ENCODE results near the gene PAFAH2.

The PAFAH2 gene

DNA sequence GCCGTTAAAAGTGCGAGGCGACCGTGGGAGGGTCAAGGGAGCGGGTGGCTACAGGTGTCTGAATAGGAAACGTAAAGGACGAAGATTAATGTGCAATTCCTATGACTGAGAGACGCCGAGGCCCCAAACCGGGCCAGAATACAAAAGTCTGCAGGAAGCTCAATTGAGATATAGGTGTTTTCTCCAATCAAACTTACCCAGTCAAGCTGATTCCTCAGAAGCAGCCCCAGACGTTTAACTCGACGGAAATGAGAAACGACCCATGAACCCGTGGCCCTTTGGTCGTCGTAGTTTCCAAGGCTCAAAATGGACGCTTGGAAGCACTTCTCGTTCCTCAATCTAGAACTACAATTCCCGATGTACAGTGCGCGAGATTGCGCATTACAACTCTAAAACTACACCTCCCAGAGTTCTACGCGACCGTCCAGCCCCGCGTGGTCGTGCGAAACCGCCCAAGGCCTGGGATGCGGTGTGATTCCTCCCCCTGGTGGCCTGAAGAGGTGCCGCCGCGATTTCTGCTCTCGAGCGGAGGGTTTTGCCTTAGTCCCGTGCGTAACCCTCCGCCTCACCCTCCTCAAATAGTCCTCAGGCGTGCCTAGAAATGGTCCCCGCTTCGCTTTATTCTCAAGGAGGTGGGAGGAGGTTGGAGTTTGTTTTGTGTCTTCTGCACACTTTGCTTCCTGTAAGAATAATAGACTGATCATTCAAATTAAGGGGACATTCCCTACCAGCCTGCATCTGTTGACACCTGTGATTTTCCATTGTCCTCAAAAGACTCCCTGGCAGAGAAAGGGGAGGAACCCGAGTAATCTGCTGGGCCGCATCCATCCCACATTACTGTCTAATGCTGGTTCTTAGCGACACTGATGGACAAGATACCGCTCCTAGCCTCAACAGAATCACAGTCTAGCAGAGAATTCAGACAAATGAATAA lies at the start of gene PAFAH2:
Gene PAFAH2 (minus strand): TSS at position 236 of the 934 bp plus-strand sequence. CDS start 7,247 bp downstream, outside the sequence.
- peak; percentile 94 to 96 (median 94) for DNase-seq (ENCODE audit: low read depth in 3 of 3)

DNA sequence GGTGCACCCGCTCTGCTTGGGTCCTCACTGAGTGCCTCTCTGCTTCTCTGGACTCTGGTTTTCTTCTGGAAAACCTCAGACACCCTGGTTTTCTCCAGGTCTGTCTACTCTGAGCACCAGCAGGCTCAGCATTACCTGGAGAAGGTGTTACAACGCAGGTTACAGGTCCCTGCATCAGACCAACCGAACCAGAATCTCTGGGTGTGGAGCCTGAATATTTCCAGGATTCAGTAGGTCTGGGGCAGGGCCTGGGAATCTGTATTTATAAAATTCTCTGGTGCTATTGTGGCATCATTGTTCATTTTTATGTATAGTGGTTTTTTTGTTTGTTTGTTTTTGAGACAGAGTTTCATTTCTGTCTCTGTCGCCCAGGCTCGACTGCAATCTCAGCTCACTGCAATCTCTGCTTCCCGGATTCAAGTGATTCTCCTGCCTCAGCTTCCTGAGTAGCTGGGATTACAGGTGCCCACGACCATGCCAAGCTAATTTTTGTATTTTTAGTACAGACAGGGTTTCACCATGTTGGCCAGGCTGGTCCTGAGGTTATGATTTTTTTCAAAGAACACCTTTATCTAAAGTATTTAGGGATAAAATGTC lies 49.5 kb upstream of the PAFAH2 start:
- DNase-seq (ENCODE audit: low read depth in 3 of 3): no peak

DNA sequence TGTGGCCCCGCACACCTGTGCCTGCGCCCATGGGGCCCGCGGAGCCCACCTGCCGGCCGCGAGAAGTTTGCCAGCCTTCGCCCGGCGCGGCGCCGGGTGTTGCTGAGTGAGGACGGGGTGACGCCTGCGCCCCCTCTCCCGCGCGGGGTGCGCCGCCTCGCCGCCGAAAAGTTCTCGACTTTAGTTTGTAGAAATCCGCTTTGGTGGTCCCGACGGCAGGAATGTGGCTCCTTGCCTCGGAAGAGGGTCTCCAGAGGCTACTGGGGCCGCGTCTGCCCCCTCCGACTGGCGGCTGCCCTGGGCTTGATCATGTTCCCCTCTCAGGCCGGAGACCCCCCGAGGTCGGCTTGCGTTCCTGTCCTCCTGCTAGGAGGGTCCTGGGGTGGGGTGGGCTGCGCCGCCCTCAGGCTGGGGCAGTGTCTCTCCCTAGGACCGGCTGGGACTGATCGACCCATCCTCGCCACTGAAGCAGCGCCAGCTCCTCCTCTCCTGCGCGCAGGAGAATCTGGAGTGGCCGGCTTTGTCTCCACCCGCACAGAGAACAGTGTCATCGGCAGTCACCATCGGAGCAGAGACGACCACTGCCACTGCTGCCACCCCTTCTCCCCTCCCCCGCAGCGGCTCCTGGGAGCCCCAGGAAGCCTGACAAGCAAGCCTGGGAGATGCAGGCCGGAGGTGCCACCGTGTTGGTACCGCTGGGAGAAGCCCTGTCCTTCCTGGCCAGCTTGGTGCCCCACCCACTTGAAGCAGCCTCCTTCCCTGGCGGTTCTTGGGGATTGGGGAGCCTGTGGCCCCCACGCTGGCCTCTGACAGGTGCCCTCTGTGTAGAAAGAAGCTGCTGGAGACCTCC lies 48.6 kb upstream of the PAFAH2 start:
- no peak for DNase-seq (ENCODE audit: low read depth in 3 of 3)

DNA sequence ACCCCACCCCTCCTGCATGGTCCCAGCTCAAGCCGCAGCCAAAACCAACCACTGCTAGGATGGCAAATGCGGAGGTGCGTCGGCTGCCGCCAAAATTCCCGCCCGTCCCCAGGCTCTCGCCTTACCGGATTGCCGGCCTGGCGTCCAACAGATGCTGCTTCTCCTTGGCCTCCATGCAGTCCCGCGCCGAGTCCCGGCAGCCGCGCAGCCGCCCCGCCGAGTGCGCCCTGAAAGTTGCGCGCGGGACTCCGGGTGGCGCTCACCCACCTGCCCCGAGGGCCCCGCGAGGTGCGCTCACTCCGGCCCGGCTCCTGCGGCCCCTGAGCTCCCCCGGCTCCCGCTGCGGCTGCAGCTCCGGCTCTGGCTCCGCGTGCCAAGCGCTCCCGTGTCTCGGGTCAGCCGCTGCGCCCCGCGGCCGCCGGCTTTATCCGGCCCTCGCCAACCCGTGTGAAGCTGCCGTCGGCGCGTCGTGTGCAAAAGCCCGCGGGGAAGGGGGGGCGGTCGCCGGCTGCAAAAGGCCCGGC lies 47.9 kb upstream of the PAFAH2 start, which contains the start of gene SLC30A2:
Gene SLC30A2 (minus strand): TSS at position 397 of the 524 bp plus-strand sequence. CDS start 222 bp downstream, at position 175.
- no peak for DNase-seq (ENCODE audit: low read depth in 3 of 3)

DNA sequence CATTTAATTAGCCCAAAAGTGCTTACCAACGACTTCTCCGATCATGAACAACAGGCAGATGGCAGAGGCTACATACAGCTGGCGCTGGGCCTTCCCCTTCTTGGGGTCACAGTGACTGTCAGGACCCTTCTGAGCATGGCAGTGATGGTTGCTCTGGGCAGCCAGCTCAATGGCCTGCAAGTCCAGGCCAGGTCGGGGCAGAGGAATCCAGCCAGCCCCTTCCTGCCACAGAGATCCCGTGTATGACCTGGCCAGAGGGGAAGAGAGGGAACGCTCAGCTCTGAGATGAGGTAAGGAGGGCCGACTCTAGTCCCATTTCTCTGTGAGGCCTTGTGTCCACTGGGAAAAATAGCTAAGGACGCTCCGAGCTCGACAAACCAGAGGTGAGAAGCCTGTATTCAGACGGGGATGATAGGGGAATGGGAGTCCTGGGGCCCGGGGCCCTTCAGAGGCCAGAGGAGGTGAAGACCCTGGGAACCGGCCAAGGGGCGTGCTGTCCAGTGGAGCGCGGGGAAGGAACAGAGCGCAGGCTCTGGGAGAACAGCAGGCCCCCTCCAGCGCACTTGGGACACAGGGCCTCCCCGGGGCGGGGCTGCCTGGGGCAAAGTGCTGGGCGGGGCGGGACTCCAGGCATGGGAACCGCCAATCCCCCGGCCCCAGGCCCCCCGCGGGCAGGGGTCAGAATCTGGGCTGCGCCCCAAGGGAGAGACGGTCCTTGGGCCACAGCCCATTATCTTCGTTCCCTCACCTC lies 47.3 kb upstream of the PAFAH2 start:
- no peak for DNase-seq (ENCODE audit: low read depth in 3 of 3)

DNA sequence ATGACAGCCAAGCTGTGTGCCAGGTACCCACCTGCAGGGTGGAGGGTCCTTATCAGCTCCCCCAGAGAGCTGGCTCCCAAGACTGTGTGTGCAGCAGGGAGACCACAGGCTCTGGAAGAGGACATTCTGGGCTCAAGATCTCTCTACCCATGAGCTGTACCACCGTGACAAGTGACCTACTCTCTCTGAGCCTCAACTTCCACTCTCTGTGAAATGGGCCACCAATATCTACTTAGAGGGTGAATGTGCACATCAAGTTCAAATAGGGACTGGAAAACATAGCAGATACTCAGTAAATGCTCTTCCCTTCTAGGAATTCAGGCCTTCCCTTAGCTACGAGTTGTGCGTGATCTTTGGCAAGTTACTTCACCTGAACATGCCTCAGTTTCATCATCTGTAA lies 46.6 kb upstream of the PAFAH2 start:
- DNase-seq (ENCODE audit: low read depth in 3 of 3): no peak

DNA sequence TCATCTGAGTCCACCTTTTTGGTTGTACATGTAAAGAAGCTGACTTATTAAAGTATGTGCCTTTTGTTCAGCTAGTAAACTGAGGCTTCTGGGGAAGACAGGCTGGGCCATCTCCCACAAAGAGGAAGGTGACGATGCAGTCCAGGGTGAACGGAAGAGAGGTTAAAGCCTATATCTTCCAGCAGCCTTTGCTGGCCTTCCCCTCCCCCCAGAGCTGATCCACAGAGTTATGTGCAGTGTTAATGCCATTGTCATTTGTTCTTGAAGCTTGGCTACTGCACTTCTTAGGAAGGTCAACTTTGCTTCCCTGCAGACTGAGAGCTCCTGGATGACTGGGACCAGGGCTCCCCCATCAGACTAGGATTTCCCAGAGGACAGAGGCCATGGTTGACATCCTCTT lies 45.9 kb upstream of the PAFAH2 start:
- DNase-seq (ENCODE audit: low read depth in 3 of 3): no peak

DNA sequence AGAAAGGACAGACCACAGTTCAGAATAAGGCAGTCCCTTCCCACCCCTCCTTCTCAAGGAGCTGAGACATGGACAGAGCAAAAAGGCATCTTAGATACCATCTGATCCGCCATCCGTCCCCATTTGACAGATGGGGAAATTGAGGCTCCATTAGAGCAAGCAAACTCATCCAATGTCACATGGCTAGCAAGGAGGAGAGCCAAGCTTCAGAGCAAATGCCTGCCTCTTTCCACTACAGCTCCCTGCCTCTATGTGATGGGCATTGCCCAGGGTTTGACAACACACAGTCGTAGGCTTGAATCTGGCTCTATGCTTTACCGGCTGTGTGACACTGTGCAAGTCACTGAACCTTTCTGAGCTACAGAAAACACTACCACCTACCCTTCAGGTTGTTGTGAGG lies 44.1 kb upstream of the PAFAH2 start:
- no peak for DNase-seq (ENCODE audit: low read depth in 3 of 3)

DNA sequence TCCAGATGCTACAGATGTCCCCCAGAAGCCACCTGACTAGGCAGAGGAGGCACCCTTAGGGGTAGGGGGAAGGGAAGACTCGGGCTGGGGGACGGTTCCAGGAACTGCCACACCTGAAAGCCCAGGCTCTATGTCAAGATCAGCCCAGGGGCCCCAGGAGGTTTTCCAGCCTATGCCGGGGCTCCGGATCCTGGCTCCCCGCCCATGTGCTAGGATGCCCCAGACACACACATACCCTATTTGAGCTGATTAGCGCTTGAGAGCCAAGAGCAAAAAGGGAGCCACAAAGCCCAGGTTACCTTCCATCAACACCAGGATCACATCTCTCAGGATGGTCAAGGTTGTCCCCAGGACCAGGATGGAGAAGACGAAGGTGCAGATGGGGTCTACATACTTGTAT lies 43.5 kb upstream of the PAFAH2 start:
- DNase-seq (ENCODE audit: low read depth in 3 of 3): no peak

DNA sequence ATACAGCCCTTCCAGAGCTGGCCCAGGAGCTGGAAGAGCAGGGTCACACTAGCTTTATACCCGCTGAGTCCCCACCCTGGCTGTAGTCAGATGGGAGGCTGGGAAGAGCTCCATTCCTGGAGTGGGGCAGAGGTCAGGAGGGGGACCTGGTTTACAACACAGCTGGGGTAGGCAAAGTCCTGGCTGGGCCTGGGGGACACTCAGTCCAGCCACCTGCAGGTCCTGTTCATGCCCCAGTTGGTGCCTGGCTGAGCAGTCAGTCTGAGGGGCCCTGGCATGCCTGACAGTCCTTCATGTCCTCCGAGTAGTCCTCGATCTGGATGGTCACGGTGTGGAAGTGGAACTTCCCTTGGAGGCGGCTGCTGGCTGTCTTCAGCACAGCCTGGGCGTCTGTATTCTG lies 41.0 kb upstream of the PAFAH2 start:
- DNase-seq (ENCODE audit: low read depth in 3 of 3): no peak

DNA sequence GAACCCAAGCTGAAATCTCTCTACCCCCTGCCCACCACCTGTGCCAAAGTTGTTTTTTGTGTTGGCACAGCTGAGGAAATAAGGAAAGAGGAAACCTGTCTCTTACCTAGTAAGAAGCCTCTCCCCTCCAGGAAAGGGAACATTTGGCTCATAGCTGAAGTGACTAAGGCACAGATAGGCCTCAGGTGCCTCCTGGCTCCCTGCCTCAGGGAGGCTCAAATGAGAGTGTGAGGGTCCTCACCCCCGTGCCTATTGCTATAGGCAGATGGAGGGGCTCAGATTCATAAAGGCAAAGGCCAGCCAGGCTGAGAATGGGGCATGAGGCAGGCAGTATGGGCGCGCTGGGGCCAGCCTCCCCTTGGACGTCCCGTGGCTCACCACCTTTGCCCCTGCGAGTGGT lies 40.6 kb upstream of the PAFAH2 start:
- DNase-seq (ENCODE audit: low read depth in 3 of 3): no peak

DNA sequence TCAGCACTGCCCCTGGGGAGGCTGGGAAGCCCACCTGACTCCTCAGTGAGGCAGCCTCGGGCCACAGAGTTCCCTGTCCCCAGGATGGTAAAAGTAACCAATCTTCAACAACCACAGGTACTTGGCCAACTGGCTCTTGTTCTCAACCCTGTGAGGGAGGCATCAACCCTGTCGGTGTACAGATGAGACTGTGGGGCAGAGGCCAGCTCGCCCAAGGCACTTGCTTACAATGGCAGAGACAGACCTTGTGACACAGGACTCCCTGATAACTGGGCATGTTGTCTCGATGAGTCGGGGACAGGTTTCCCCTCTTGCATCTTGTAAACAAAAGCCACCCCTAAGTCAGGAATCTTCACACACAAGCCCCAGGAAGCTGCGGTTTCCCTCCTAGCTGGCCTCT lies 40.0 kb upstream of the PAFAH2 start:
- DNase-seq (ENCODE audit: low read depth in 3 of 3): no peak

DNA sequence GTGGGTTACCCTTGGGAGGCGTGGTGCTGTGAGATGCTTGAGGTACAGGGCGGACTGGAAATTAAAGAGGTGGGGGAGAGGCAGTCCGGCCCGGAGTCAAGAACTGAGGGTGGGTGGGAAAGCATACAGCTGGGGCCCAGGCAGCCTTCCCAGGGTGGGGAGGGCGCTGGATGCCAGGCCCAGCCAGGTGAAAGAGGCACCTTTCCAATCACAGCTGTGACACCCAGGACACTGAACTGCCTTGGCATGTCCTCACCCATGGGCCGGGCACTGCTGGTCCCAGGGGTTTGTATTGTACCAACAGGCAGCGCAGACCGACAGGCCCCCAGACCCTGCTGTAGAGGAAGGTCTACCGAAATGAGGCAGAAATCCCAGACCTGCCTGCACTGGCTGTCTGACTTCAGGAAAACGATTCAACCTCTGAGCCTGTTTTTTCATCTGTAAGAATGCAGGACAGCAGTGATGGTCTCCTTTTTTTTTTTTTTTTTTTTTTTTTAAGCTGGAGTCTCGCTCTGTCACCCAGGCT lies 39.0 kb upstream of the PAFAH2 start:
- no peak for DNase-seq (ENCODE audit: low read depth in 3 of 3)

DNA sequence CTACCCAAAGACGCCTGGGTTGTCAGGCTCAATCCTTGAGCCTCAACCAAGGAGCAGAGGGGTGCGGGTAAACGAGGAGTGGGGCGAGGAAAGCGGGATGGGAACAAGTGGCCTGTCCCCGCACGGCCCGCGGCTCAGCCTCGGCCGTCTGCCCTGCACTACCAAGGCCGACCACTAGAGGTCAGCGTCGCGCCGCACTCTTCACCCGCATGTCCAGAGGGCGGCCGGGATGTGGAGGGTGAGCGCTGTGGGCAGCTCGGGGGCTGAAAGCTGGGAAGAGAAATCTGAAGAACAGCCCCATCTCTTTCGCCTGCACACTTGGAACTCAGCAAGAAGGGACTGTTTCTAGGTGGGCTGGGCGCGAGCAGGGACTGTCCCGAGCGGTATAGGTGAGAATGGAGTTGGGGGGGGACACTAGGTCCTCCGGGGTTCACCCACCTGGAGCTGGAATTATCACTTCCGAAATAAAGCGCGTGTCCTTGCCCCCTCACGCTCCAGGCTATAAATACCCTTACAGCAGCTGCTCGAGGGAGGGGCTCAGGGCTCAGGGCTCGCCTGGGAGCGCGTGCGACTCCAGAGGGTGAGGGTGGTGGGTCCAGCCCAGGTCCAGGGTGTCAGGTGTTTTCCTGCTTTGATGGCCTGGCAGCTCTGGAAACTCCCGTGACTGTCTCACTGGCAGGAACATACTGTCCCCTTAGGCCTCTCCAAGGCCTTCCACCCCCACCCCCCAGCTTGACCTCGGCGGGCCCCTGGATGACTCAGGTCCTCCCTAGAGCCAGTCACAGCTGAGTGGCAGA lies 38.3 kb upstream of the PAFAH2 start:
- peak; percentile 46 to 72 (median 56) for DNase-seq (ENCODE audit: low read depth in 3 of 3)

DNA sequence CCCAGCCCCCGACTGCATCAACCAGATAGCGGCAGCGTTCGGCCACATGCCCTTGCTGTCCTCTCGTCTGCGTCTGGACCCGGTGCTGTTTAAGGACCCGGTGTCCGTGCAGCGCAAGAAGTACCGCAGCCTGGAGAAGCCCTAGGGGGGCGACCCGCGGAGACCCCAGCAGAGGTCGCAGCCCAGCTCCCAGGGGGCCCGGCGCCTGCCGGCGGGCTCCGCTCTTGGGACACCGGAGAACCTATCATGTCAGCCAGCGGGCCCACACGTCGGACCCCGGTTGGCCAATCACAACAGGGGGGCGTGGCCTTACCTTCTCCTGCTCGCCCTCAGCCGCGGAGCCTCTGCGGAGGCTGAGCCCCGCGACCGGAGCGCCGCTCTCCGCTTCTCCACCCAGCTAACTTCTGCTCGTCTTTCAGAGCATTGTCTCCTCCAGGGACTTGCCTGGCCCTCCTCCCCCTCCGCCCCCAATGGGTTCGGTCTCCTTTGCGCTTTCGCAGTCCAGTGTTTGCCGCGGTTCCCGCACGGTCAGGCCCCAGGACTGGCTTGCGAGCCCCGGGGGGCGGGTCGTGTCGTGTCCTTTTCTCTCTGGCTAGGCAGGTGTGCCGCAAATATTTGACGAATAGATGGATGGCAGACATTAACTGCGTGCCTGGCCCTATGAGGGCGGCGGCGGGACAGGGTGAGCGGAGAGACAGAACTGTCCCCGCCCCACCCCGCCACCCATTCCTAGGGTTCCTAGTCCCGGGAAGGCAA lies 37.5 kb upstream of the PAFAH2 start:
- DNase-seq (ENCODE audit: low read depth in 3 of 3): peak; percentile 81 to 93 (median 89)

DNA sequence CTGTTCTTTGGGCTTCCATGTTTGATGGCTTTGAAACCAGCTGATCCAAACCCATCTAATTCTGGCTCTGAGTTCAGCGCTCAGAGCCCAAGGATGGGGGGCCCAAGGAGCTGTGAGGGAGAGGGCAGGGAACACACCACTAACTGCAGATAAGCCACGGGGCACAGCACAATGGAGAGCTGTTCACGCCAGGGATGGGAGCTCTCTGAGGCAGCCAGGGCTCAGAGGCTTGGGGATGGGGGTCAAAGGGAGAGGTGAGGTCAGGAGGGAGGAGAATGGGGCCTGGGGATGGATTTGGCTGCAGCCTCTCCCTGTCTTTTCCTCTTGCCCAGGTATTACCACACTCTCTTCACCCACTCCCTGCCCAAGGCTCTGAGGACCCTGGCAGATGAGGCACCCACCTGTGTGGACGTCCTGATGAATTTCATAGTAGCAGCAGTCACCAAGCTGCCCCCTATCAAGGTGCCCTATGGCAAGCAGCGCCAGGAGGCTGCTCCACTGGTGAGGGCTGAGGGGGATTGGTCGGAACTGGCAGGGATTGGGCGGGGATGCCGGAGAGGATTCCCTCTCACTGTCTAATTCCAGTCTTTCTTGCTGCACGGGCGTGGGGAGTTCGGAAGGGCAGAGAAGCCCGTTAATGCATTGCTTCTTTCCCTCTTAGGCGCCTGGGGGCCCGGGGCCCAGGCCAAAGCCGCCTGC lies 36.8 kb upstream of the PAFAH2 start:
- DNase-seq (ENCODE audit: low read depth in 3 of 3): no peak

DNA sequence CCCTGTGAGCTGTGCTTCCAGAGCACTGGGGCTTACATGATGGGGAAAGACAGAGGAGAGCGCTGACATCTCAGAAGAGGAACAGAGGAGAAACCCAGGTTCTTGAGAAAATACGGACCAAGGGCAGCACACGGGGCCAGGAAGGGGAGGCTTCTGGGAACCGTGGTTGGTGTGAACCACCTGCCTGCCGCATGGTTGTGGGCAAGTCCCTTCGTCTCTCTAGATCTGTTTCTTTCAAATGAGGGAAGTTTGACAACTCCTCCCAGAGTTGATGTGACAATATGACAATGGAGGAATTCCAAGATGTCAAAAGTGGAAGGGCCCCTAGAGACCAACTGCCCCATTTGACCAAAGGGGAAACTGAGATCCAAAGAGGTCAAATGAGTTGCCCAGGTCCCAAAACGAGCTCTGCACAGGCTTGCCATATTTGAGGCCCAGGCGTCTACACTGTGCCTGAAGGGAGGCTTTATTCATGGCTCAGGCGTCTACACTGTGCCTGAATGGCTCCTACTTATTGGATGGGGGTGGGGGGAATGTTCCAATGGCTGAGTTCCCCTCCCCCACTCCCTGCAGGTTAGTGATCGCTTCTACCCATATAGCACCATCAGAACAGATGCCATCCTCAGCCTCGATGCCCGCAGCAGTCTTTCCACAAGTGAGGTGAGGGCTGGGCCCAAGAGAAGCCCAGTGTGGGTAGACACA lies 34.9 kb upstream of the PAFAH2 start:
- DNase-seq (ENCODE audit: low read depth in 3 of 3): no peak

DNA sequence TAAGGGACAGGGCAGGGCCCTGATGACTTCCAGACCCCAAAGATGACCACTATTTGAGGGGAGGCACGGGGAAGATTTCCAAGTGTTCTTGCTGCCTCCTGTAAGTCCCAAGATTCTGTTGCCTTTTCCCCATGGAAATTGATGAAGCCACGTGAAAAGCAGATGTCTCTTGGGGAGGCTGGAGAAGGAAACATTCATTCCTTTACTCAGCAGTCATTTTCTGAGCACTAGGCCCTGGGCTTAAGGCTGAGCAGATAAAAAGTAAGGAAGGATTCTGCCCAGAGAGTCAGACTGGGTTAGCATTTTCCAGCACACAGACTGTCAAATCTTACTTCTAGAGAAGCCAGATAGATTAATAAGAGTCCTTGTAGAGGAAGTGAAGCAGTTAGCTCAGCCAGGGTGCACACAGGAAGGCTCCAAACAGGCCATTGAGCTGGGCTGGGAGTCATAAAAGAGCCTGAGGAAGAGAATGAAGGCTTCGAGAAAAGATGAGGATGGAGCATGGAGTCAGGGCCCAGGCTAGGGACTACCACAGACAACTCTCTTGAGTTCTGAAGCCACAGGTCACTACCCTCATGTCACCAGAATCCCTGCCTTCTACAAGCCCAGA lies 33.9 kb upstream of the PAFAH2 start:
- DNase-seq (ENCODE audit: low read depth in 3 of 3): no peak
